Liver (tissue), 9 donors: ENCODE results near the gene CAMK1D. TPM values are rescaled to one million over a fixed set of nuclear protein-coding genes. Genes with fewer than 3 reads are reported as not detected.

ENCODE experiments used
- DNase-seq: peaks from one replicate; pipeline ENCODE4 v3.0.0-alpha.2; 2017; ENCODE audit warnings: low spot score
- H3K27ac ChIP-seq, 2 donors: one replicate each; pipeline ENCODE4 v1.7.0; 2013; ENCODE audit warnings: inconsistent platforms in 2 of 2, low read length in 2 of 2, control low read depth in 1 of 2, low read depth in 1 of 2, mild to moderate bottlenecking in 1 of 2
- H3K27me3 ChIP-seq, 4 donors: one replicate each; pipeline versions ENCODE4 v1.6.1 to v1.7.0; 2013; ENCODE audit warnings: low read length in 3 of 4, inconsistent platforms in 1 of 4, mild to moderate bottlenecking in 1 of 4, moderate library complexity in 1 of 4; ENCODE audit not compliant: control insufficient read depth in 4 of 4, insufficient read depth in 4 of 4
- H3K36me3 ChIP-seq, 4 donors: one replicate each; pipeline versions ENCODE4 v1.6.1 to v1.7.0; 2013; ENCODE audit warnings: low read length in 3 of 4, mild to moderate bottlenecking in 3 of 4, low read depth in 1 of 4, moderate library complexity in 1 of 4; ENCODE audit not compliant: control insufficient read depth in 4 of 4, insufficient read depth in 3 of 4
- H3K4me1 ChIP-seq, 4 donors: one replicate each; pipeline versions ENCODE4 v1.6.1 to v1.7.0; 2013; ENCODE audit warnings: low read length in 3 of 4, mild to moderate bottlenecking in 3 of 4, moderate library complexity in 1 of 4; ENCODE audit not compliant: control insufficient read depth in 4 of 4, insufficient read depth in 4 of 4
- H3K4me3 ChIP-seq, 3 donors: one replicate each; pipeline versions ENCODE4 v1.6.1 to v1.7.0; 2013; ENCODE audit warnings: low read length in 3 of 3, control low read depth in 1 of 3, low read depth in 1 of 3, mild to moderate bottlenecking in 1 of 3
- H3K9ac ChIP-seq, 2 donors: one replicate each; pipeline ENCODE4 v1.7.0; 2013; ENCODE audit warnings: low read length in 2 of 2, mild to moderate bottlenecking in 2 of 2, moderate library complexity in 2 of 2, control low read depth in 1 of 2, low read depth in 1 of 2
- H3K9me3 ChIP-seq, 4 donors: one replicate each; pipeline versions ENCODE4 v1.6.1 to v1.7.0; 2013; ENCODE audit warnings: low read length in 3 of 4; ENCODE audit not compliant: control insufficient read depth in 4 of 4
- CTCF ChIP-seq: fragments of 150-350 bp; IDR thresholded peaks from 2 replicates; pipeline ENCODE4 v1.5.1; 2017; ENCODE audit warnings: improper control_type of control experiment, low read depth, low read length; ENCODE audit not compliant: missing input control
- FOXA1 ChIP-seq: IDR thresholded peaks from 2 replicates; pipeline ENCODE4 v1.6.1; 2016; ENCODE audit warnings: antibody characterized with exemption
- FOXA2 ChIP-seq: IDR thresholded peaks from 2 replicates; pipeline ENCODE4 v1.6.1; 2016; ENCODE audit warnings: antibody characterized with exemption
- GABPA ChIP-seq, 2 donors: IDR thresholded peaks in 1 of 2; conservative IDR thresholded peaks in 1 of 2; 2 replicates each; pipeline ENCODE4 v1.6.1; 2016; ENCODE audit warnings: antibody characterized with exemption in 2 of 2, mild to moderate bottlenecking in 1 of 2, moderate library complexity in 1 of 2
- JUND ChIP-seq, 2 donors: IDR thresholded peaks; 2 replicates each; pipeline ENCODE4 v1.6.1; 2016; ENCODE audit warnings: antibody characterized with exemption in 2 of 2
- NR2F2 ChIP-seq: IDR thresholded peaks from 2 replicates; pipeline ENCODE4 v1.6.1; 2016; ENCODE audit warnings: antibody characterized with exemption
- RAD21 ChIP-seq, 2 donors: IDR thresholded peaks; 2 replicates each; pipeline ENCODE4 v1.6.1; 2016; ENCODE audit warnings: antibody characterized with exemption in 2 of 2, mild to moderate bottlenecking in 2 of 2
- REST ChIP-seq: IDR thresholded peaks from 2 replicates; pipeline ENCODE4 v1.6.1; 2016; ENCODE audit warnings: antibody characterized with exemption, mild to moderate bottlenecking
- RXRA ChIP-seq, 2 donors: IDR thresholded peaks; 2 replicates each; pipeline ENCODE4 v1.6.1; 2017 to 2018; ENCODE audit warnings: antibody characterized with exemption in 2 of 2, mild to moderate bottlenecking in 1 of 2
- SP1 ChIP-seq: IDR thresholded peaks from 2 replicates; pipeline ENCODE4 v1.6.1; 2018; ENCODE audit warnings: antibody characterized with exemption, mild to moderate bottlenecking
- TAF1 ChIP-seq: conservative IDR thresholded peaks from 2 replicates; pipeline ENCODE4 v1.6.1; 2016; ENCODE audit warnings: antibody characterized with exemption, mild to moderate bottlenecking
- YY1 ChIP-seq: IDR thresholded peaks from 2 replicates; pipeline ENCODE4 v1.6.1; 2016; ENCODE audit warnings: antibody characterized with exemption, mild to moderate bottlenecking
- WGBS: extraction: QIAGEN DNeasy Blood & Tissue Kit; methylation state at CpG from one replicate; pipeline ENCODE4 v1.1.7; 2013; 5-methylcytosine and 5-hydroxymethylcytosine counted together
- polyA plus RNA-seq, 2 donors: library from polyadenylated mRNA; stranded (reverse) in 1 of 2; unstranded in 1 of 2; fragments of 200-250 nt in 1 of 2; fragments of >200 nt in 1 of 2; fragmentation: Nextera tagmentation in 1 of 2; extraction: Ambion mirVana in 1 of 2; gene quantifications; one replicate each; pipeline versions ENCODE4 v1.2.1 to v1.2.3, GENCODE V29; 2013 to 2015
- total RNA-seq, 2 donors: library from RNA; depleted of rRNA; stranded (reverse); fragments of >200 nt; gene quantifications; one replicate each; pipeline ENCODE4 v1.2.3, GENCODE V29; 2014
- TF ChIP-seq, protein P1 (sequence below): IDR thresholded peaks from 2 replicates; pipeline ENCODE4 v1.6.1; 2016; ENCODE audit warnings: antibody characterized with exemption
- donor health status: healthy.
- donor health status: healthy.
- donor health status: healthy.
- donor health status: healthy.
- donor health status: healthy.

CAMK1D gene
- total and polyA plus RNA-seq, 4 donors = 2.7 to 10.1 (median 4.2) TPM

DNA sequence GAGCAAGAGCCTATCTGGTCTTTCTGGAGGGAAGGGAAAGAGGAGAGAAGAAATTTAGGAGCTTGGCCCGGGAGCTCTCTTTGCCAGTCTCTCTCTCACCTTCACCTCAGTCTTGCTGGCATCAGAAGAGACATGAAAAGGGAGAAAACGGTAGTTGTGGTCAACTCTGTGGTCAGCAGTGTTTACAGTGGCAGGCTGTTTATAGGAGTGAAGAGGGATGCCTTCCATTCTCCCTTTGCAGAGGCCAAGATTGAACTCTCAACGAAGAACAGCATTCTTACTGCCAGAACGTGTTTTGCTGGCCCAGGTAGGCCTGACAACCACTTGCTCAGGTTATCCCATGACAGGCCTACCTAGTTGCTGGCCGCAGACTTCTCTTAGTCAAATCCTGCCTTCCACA is 518.9 kb downstream of the CAMK1D start:
- no peaks in the 10 kb centered on the region for H3K9me3 ChIP-seq
- no peak overlapping the region for H3K4me3 ChIP-seq
- DNase-seq = no peak
- no peaks in the 10 kb centered on the region for H3K27me3 ChIP-seq
- H3K27ac ChIP-seq = no peak overlapping the region
- 81% methylated on average over 5 of the region's 5 CpGs for WGBS
- no peaks in the 10 kb centered on the region for H3K36me3 ChIP-seq
- no peak overlapping the region for H3K9ac ChIP-seq
- TF ChIP-seq GABPA (IDR thresholded peaks at IDR 0.05 in 1 of 2, conservative IDR thresholded peaks at IDR 0.05 in 1 of 2) (no peak), NR2F2 (no peak), JUND (IDR thresholded peaks at IDR 0.05) (no peak)
- H3K4me1 ChIP-seq = peaks cover 2 to 12% (median 6%) of the 10 kb centered on the region in 4 donors

- peaks cover 4 to 21% (median 11%) of the 10 kb centered on the region in 4 donors for H3K4me1 ChIP-seq
- no peak overlapping the region for H3K4me3 ChIP-seq
- no peak for TF ChIP-seq JUND (IDR thresholded peaks at IDR 0.05)
- no peak for TF ChIP-seq TAF1
- TF ChIP-seq REST = no peak
- TF ChIP-seq RXRA (IDR thresholded peaks at IDR 0.05) = no peak
- TF ChIP-seq FOXA1 = no peak
- TF ChIP-seq CTCF = no peak
- no peak for TF ChIP-seq RAD21 (IDR thresholded peaks at IDR 0.05)
- TF ChIP-seq, protein P1, sequence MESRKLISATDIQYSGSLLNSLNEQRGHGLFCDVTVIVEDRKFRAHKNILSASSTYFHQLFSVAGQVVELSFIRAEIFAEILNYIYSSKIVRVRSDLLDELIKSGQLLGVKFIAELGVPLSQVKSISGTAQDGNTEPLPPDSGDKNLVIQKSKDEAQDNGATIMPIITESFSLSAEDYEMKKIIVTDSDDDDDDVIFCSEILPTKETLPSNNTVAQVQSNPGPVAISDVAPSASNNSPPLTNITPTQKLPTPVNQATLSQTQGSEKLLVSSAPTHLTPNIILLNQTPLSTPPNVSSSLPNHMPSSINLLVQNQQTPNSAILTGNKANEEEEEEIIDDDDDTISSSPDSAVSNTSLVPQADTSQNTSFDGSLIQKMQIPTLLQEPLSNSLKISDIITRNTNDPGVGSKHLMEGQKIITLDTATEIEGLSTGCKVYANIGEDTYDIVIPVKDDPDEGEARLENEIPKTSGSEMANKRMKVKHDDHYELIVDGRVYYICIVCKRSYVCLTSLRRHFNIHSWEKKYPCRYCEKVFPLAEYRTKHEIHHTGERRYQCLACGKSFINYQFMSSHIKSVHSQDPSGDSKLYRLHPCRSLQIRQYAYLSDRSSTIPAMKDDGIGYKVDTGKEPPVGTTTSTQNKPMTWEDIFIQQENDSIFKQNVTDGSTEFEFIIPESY = no peak
- TF ChIP-seq YY1 = no peak
- no peak for TF ChIP-seq FOXA2
- TF ChIP-seq GABPA (IDR thresholded peaks at IDR 0.05 in 1 of 2, conservative IDR thresholded peaks at IDR 0.05 in 1 of 2) = no peak
- no peak for TF ChIP-seq SP1
- no peak for DNase-seq
- 92% methylated on average over 3 of the region's 3 CpGs for WGBS
- no peaks in the 10 kb centered on the region for H3K9me3 ChIP-seq
- no peaks in the 10 kb centered on the region for H3K36me3 ChIP-seq
- no peak overlapping the region for H3K27ac ChIP-seq
- H3K9ac ChIP-seq = no peak overlapping the region
- no peaks in the 10 kb centered on the region for H3K27me3 ChIP-seq
Observed at GRCh38 chr10:12869427-12869826, 520.1 kb downstream of the CAMK1D start.
